OCI-LY7 (cell line): ENCODE results near the gene ARMC5. TPM values are rescaled to one million over a fixed set of nuclear protein-coding genes. Genes with fewer than 3 reads are reported as not detected.

ENCODE experiments used
- BruUV-seq: library from RNA; stranded (reverse); fragments of 400-500 nt; replicated peaks from 2 replicates; lab custom pipeline; 2021; lab: Mats Ljungman, UMichigan
- CTCF ChIA-PET: fragments of 300-600 bp; sonication (Branson Sonifier 250); formaldehyde crosslinking; loops from one replicate; lab custom pipeline; 2022; ENCODE audit warnings: antibody characterized with exemption; ENCODE audit not compliant: unreplicated experiment; lab: Charles Lee
- POLR2A ChIA-PET: fragments of 300-600 bp; sonication (Branson Sonifier 250); formaldehyde crosslinking; loops from one replicate; lab custom pipeline; 2022; ENCODE audit warnings: antibody characterized with exemption; lab: Charles Lee
- DNase-seq: peaks from one replicate; pipeline ENCODE4 v3.0.0-alpha.2; 2015; ENCODE audit warnings: low spot score
- H2AFZ ChIP-seq: fragments of 200-600 bp; sonication (generic), shearing (Covaris generic); 2 replicates; pipeline ENCODE4 v1.6.1; 2014; ENCODE audit warnings: mild to moderate bottlenecking, antibody characterized with exemption, low read length, moderate library complexity
- H3K27ac ChIP-seq: fragments of 200-600 bp; sonication (generic); 2 replicates; pipeline ENCODE4 v1.5.1; 2014; ENCODE audit warnings: mixed run types, low read depth, mild to moderate bottlenecking, moderate library complexity, low read length, inconsistent platforms; ENCODE audit not compliant: poor library complexity, severe bottlenecking
- H3K36me3 ChIP-seq: fragments of 200-600 bp; sonication (generic); 2 replicates; pipeline ENCODE4 v1.6.1; 2014; ENCODE audit warnings: mild to moderate bottlenecking, antibody characterized with exemption, low read length, moderate library complexity, mixed read lengths; ENCODE audit not compliant: insufficient read depth
- H3K4me1 ChIP-seq: fragments of 200-600 bp; sonication (generic); 2 replicates; pipeline ENCODE4 v1.5.1; 2014; ENCODE audit warnings: mild to moderate bottlenecking, low read length; ENCODE audit not compliant: insufficient read depth, poor library complexity, severe bottlenecking
- H3K4me2 ChIP-seq: fragments of 200-600 bp; sonication (generic); 2 replicates; pipeline ENCODE4 v1.6.1; 2014; ENCODE audit warnings: mild to moderate bottlenecking, low read length
- H3K4me3 ChIP-seq: fragments of 200-600 bp; sonication (generic); 2 replicates; pipeline ENCODE4 v1.5.1; 2014; ENCODE audit warnings: mild to moderate bottlenecking, low read depth, low read length; ENCODE audit not compliant: poor library complexity, severe bottlenecking
- H3K79me2 ChIP-seq: fragments of 200-600 bp; sonication (generic); 2 replicates; pipeline ENCODE4 v1.6.1; 2016; ENCODE audit warnings: low read depth, mild to moderate bottlenecking, low read length, moderate library complexity, mixed read lengths; ENCODE audit not compliant: insufficient read depth
- H3K9me2 ChIP-seq: fragments of 200-600 bp; sonication (generic); 2 replicates; pipeline ENCODE4 v1.6.1; 2016; ENCODE audit warnings: mild to moderate bottlenecking, low read length, mixed read lengths; ENCODE audit not compliant: insufficient read depth
- H3K9me3 ChIP-seq: fragments of 200-600 bp; sonication (generic); 2 replicates; pipeline ENCODE4 v1.6.1; 2014; ENCODE audit warnings: mild to moderate bottlenecking, mixed run types, low read length, mixed read lengths
- H4K20me1 ChIP-seq: fragments of 200-600 bp; sonication (generic); 2 replicates; pipeline ENCODE4 v1.6.1; 2014; ENCODE audit warnings: mild to moderate bottlenecking, antibody characterized with exemption, low read length, moderate library complexity, mixed read lengths; ENCODE audit not compliant: insufficient read depth
- EZH2phosphoT487 ChIP-seq: fragments of 200-600 bp; sonication (generic); IDR thresholded peaks from 2 replicates; pipeline ENCODE4 v1.6.1; 2018; ENCODE audit warnings: low read depth, borderline replicate concordance, mild to moderate bottlenecking, mixed run types, antibody characterized with exemption, low read length, moderate library complexity, mixed read lengths
- intact Hi-C: fragments of 100-400 bp; cut with micrococcal nuclease; formaldehyde crosslinking; loops from one replicate; pipeline ENCODE4 v1.10.0; 2022; ENCODE audit not compliant: unreplicated experiment
- total RNA-seq, 2 experiments: library from RNA; depleted of rRNA in 1 of 2; stranded (reverse); fragments of >200 nt in 1 of 2; shearing (Covaris generic) in 1 of 2; gene quantifications; 2 replicates each; pipeline ENCODE4 v1.2.3, GENCODE V29; 2014 to 2022
- TF ChIP-seq, protein P1 (sequence below): fragments of 200-600 bp; sonication (generic); conservative IDR thresholded peaks from 2 replicates; pipeline ENCODE4 v1.5.1; 2014; ENCODE audit warnings: mild to moderate bottlenecking, antibody characterized with exemption, low read length, moderate library complexity, mixed read lengths

The ARMC5 gene
- total RNA-seq, 2 experiments from 2014 or later: 6.4 to 8.8 TPM

DNA sequence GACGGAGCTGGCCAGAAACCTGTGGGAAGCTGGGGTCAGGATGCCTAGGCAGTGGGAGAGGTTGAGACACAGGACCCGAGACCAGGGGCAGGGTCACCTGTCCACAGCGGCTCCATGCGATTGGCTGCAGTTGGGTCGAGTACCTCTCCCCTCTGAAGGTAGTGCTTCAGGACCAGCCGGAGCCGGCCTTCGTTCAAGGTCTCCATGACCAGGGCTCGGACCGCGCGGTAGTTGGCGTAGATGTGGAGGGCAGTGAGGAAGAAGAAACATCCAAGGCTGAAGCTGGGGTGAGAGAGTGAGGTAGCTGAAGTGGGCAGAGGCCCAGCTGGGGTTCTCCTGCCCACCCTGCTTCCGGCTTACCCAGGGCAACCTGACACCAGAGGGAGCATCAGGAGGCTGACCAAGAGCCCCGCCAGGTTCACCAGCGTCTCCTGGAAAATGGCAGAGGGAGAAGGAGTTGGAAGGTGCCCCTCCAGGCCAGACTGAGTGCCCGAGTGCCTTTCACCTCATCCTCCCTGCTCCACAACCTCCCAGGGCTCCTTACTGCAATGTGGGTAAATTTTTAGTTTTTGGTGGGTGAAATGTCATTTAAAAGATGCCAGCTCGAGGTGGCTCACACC is 34.3 kb downstream of the ARMC5 start:
- ChIA-PET CTCF (no interaction called here), POLR2A (interaction anchor here (1.1 kb wide), 1 partner anchor 13 kb away, joined by 3 read pairs; no protein-coding TSS in a partner anchor)
- BruUV-seq: no TSS peak

DNA sequence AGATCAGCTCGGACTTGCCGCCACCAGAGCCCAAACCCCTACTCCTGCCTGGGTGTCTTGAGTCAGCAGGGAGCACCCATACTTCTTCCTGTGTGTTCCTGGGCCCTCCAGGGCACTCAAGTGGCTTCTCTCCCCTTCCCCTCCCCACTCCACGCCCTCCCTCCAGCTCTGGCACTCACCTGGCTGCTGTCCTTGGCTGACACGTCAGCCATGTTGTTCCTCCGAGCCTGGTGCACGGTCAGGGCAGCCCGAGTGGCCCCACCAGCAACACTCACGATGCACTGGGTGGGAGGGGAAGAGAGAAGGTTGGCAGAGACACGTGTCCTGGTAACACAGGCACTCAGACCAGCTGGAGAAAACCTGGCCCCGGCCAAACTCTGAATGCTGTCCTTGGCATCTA is 37.4 kb downstream of the ARMC5 start:
- ChIA-PET POLR2A (no interaction called here), CTCF (no interaction called here)
- no peaks in the 10 kb centered on the region for H3K36me3 ChIP-seq
- H3K9me2 ChIP-seq: no peaks in the 10 kb centered on the region
- DNase-seq: no peak
- TF ChIP-seq, protein P1, sequence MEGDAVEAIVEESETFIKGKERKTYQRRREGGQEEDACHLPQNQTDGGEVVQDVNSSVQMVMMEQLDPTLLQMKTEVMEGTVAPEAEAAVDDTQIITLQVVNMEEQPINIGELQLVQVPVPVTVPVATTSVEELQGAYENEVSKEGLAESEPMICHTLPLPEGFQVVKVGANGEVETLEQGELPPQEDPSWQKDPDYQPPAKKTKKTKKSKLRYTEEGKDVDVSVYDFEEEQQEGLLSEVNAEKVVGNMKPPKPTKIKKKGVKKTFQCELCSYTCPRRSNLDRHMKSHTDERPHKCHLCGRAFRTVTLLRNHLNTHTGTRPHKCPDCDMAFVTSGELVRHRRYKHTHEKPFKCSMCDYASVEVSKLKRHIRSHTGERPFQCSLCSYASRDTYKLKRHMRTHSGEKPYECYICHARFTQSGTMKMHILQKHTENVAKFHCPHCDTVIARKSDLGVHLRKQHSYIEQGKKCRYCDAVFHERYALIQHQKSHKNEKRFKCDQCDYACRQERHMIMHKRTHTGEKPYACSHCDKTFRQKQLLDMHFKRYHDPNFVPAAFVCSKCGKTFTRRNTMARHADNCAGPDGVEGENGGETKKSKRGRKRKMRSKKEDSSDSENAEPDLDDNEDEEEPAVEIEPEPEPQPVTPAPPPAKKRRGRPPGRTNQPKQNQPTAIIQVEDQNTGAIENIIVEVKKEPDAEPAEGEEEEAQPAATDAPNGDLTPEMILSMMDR: no peak
- BruUV-seq: no TSS peak
- no peaks in the 10 kb centered on the region for H4K20me1 ChIP-seq
- no peaks in the 10 kb centered on the region for H3K4me1 ChIP-seq
- no peak overlapping the region for H2AFZ ChIP-seq
- no peak overlapping the region for H3K4me3 ChIP-seq
- intact Hi-C loops: no loop called here
- H3K27ac ChIP-seq: no peak overlapping the region
- no peak overlapping the region for H3K4me2 ChIP-seq
- H3K9me3 ChIP-seq: no peaks in the 10 kb centered on the region
- H3K79me2 ChIP-seq: no peaks in the 10 kb centered on the region

More for the DNA sequence above, 34.3 kb downstream of the ARMC5 start:
- Histone ChIP-seq H2AFZ (no peak overlapping the region), H3K27ac (no peak overlapping the region), H3K9me3 (no peaks in the 10 kb centered on the region), H3K36me3 (no peaks in the 10 kb centered on the region), H3K9me2 (no peaks in the 10 kb centered on the region), H3K4me3 (no peak overlapping the region), H3K79me2 (no peaks in the 10 kb centered on the region), H3K4me1 (no peaks in the 10 kb centered on the region), H4K20me1 (no peaks in the 10 kb centered on the region), H3K4me2 (no peak overlapping the region)
- intact Hi-C loops: no loop called here
- TF ChIP-seq, protein P1: no peak
- TF ChIP-seq EZH2phosphoT487: no peak
- no peak for DNase-seq

DNA sequence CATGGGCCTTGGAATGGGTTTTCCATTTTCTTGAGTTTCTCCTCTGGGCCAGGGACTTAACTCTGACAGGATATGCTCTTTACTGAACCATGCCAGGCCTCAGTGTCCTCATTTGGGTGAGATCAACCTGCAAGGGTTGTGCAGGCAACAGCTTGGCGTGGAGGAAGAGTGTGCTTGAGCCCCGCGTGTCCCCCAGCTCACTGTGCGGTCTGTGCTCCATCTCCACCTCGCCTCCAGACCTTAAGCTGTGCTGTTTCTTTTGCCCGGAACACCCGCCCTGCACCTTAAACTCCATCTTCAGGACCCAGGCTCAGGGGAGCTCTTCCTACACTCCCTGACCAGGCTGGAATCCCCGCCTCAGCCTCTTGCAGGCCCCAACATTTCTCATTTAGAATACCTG is 39.2 kb downstream of the ARMC5 start:
- TF ChIP-seq, protein P1: no peak
- no peak for TF ChIP-seq EZH2phosphoT487
- intact Hi-C loops: no loop called here
- no TSS peak for BruUV-seq
- Histone ChIP-seq H3K4me3 (no peak overlapping the region), H3K4me2 (no peak overlapping the region), H3K9me2 (no peaks in the 10 kb centered on the region), H3K36me3 (no peaks in the 10 kb centered on the region), H2AFZ (no peak overlapping the region), H3K9me3 (no peaks in the 10 kb centered on the region), H3K79me2 (no peaks in the 10 kb centered on the region), H3K4me1 (no peaks in the 10 kb centered on the region), H3K27ac (no peak overlapping the region), H4K20me1 (no peaks in the 10 kb centered on the region)
- ChIA-PET CTCF (no interaction called here), POLR2A (no interaction called here)
- no peak for DNase-seq
